ENCODE data around the gene ACVR1.

DNA sequence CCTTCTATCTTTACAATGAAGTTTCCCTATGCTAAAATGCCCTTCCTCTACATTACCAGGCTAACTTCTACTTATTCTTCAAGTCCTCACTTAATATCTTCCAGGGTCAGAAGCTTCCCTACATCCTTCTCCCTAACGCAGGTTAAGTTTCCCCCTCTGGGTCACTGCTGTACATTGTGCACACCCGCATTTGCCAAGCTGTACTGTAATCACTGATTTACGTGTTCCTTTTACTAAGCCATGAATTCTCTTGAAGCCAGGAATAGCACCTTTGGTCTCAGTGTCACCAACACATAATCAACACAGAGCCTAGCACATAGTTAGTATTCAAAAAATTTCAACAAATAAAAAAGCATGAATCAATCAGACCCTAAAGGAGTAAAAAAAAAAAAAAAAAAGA, 22.3 kb downstream of the ACVR1 start:
- no peak for TF ChIP-seq ZFX (IDR thresholded peaks at IDR 0.05; ENCODE audit: borderline replicate concordance)
- TF ChIP-seq, protein P1, sequence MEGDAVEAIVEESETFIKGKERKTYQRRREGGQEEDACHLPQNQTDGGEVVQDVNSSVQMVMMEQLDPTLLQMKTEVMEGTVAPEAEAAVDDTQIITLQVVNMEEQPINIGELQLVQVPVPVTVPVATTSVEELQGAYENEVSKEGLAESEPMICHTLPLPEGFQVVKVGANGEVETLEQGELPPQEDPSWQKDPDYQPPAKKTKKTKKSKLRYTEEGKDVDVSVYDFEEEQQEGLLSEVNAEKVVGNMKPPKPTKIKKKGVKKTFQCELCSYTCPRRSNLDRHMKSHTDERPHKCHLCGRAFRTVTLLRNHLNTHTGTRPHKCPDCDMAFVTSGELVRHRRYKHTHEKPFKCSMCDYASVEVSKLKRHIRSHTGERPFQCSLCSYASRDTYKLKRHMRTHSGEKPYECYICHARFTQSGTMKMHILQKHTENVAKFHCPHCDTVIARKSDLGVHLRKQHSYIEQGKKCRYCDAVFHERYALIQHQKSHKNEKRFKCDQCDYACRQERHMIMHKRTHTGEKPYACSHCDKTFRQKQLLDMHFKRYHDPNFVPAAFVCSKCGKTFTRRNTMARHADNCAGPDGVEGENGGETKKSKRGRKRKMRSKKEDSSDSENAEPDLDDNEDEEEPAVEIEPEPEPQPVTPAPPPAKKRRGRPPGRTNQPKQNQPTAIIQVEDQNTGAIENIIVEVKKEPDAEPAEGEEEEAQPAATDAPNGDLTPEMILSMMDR (IDR thresholded peaks at IDR 0.05) = no peak

Measured in 22Rv1 (cell line).